ENCODE results near the gene SMIM8.
"Not testable (repeated sequence)": the region's sequence is repeated elsewhere in the genome, so short reads cannot be mapped to it uniquely, and the experiment has no call there.

Gene SMIM8

GRCh38 chr6:87319271-87319987 lies 3.0 kb upstream of the SMIM8 start:
- Histone ChIP-seq H3K27me3 (replicated peaks) (peaks cover under 1% of the 10 kb centered on the region), H3K27ac (no peak overlapping the region), H3K36me3 (replicated peaks) (no peaks in the 10 kb centered on the region), H3K4me3 (ENCODE audit: low read depth, low read length) (no peak overlapping the region)
- DNase-seq = no peak
- no peak for TF ChIP-seq CTCF (IDR thresholded peaks at IDR 0.05; ENCODE audit: low read depth, low read length, missing control alignments)
- in situ Hi-C loops (cut with HindIII; ENCODE audit: low pct_ligation_motif_present, low sequenced_read_pairs) = no loop called here

DNA sequence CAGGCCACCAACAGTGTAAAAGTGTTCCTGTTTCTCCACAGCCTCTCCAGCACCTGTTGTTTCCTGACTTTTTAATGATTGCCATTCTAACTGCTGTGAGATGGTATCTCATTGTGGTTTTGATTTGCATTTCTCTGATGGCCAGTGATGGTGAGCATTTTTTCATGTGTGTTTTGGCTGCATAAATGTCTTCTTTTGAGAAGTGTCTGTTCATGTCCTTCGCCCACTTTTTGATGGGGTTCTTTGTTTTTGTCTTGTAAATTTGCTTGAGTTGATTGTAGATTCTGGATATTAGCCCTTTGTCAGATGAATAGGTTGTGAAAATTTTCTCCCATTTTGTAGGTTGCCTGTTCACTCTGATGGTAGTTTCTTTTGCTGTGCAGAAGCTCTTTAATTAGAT lies 1.5 kb downstream of the SMIM8 start:
- H3K27me3 ChIP-seq (replicated peaks); in situ Hi-C loops (cut with HindIII; ENCODE audit: low pct_ligation_motif_present, low sequenced_read_pairs); DNase-seq; H3K4me3 ChIP-seq (ENCODE audit: low read depth, low read length); H3K27ac ChIP-seq; H3K36me3 ChIP-seq (replicated peaks): not testable (repeated sequence)

DNA sequence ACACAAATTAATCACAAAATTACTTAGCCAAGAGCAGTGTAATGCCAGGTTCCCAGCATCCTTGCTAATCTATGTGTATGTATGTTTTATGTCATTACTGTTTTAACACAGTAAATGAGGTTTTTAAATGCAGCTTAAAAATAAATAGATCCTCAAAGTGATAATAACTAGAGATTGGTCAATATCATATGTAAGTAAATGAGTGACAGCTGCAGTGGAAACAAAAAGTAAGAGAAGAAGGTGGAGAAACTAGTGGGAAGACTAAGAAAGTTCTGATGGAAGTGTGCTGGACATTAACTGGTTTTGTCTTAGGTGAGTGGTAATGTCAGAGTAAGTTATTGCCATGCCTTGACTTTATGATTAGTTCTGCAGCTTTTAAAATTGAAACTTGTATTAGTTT lies 8.6 kb downstream of the SMIM8 start:
- Histone ChIP-seq H3K27me3 (replicated peaks) (no peaks in the 10 kb centered on the region), H3K4me3 (ENCODE audit: low read depth, low read length) (no peak overlapping the region), H3K36me3 (replicated peaks) (no peaks in the 10 kb centered on the region), H3K27ac (no peak overlapping the region)
- no peak for TF ChIP-seq CTCF (IDR thresholded peaks at IDR 0.05; ENCODE audit: low read depth, low read length, missing control alignments)
- no peak for DNase-seq
- in situ Hi-C loops (cut with HindIII; ENCODE audit: low pct_ligation_motif_present, low sequenced_read_pairs) = no loop called here

DNA sequence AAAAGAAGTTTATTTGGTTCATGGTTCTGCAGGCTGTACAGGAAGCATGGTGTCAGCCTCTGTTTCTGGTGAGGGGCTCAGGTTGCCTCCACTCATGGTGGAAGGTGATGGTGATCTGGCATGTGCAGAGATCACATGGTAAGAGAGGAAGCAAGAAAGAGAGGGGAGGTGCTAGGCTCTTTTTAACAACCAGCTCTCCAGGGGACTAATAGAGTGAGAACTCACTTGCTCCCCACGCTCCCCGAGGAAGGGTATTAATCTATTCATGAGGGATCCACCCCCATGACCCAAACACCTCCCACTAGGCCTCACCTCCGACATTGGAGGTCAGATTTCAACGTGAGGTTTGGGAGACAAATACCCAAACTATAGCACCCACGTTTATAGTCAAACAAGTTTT lies 10.6 kb downstream of the SMIM8 start:
- H3K4me3 ChIP-seq (ENCODE audit: low read depth, low read length) = no peak overlapping the region
- DNase-seq = no peak
- in situ Hi-C loops (cut with HindIII; ENCODE audit: low pct_ligation_motif_present, low sequenced_read_pairs) = no loop called here
- no peaks in the 10 kb centered on the region for H3K27me3 ChIP-seq (replicated peaks)
- H3K36me3 ChIP-seq (replicated peaks) = no peaks in the 10 kb centered on the region
- TF ChIP-seq CTCF (IDR thresholded peaks at IDR 0.05; ENCODE audit: low read depth, low read length, missing control alignments) = no peak
- no peak overlapping the region for H3K27ac ChIP-seq

GRCh38 chr6:87333591-87334181 lies 11.3 kb downstream of the SMIM8 start:
- in situ Hi-C loops (cut with HindIII; ENCODE audit: low pct_ligation_motif_present, low sequenced_read_pairs) = no loop called here
- H3K27ac ChIP-seq = peak overlapping the region; percentile 33
- H3K36me3 ChIP-seq (replicated peaks) = no peaks in the 10 kb centered on the region
- H3K27me3 ChIP-seq (replicated peaks) = no peaks in the 10 kb centered on the region
- no peak overlapping the region for H3K4me3 ChIP-seq (ENCODE audit: low read depth, low read length)
- peak; percentile 27 for DNase-seq
- TF ChIP-seq CTCF (IDR thresholded peaks at IDR 0.05; ENCODE audit: low read depth, low read length, missing control alignments) = no peak

DNA sequence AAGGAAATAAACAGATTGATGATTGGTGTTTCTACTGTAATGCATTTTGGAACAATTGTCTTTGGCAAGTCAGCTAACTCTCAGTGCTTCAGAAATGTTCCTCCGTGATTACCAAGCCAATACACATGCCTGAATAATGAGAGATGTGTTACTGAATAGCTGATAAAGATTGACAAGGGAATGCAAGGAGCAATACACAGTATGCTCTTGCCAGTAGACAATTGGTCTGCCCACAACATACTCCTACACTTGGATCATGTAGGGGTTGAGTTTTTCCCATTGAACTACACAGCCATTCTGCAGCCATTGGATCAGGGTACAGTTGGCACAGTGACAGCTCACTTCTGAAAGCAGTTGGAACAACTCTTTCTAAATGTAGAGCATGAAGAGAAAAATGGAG lies 12.3 kb downstream of the SMIM8 start:
- Histone ChIP-seq H3K4me3 (ENCODE audit: low read depth, low read length) (no peak overlapping the region), H3K27me3 (replicated peaks) (no peaks in the 10 kb centered on the region), H3K36me3 (replicated peaks) (no peaks in the 10 kb centered on the region), H3K27ac (no peak overlapping the region)
- no peak for DNase-seq
- in situ Hi-C loops (cut with HindIII; ENCODE audit: low pct_ligation_motif_present, low sequenced_read_pairs) = no loop called here
- no peak for TF ChIP-seq CTCF (IDR thresholded peaks at IDR 0.05; ENCODE audit: low read depth, low read length, missing control alignments)

Measured in brain microvascular endothelial cell (primary cell).